NCI-H128 (cell line): Measurements from ENCODE around the gene SGCD.

Source experiments
- DNase-seq: peaks from one replicate; lab custom pipeline; 2025; ENCODE audit not compliant: unreplicated experiment; lab: John Stamatoyannopoulos, UW

The SGCD gene

DNA sequence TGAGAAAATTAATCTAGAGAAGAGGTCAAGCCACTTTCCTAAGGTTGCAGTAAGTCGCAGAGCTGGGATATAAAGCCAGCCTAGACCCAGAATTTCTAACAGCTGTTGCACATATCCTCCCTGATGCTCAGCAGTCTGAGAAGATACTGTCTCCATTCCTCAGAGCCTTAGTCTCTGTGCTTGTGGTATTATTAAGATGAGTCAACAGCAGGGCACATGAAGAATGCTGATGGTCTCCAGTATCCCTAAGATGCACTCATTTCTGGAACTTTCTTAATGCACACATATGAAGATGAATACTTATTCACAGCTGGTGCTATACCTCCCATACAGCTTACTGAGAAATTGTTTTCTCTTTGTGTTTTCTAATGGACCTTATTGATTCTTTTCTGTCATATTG is 32.5 kb downstream of the SGCD start:
- no peak for DNase-seq

DNA sequence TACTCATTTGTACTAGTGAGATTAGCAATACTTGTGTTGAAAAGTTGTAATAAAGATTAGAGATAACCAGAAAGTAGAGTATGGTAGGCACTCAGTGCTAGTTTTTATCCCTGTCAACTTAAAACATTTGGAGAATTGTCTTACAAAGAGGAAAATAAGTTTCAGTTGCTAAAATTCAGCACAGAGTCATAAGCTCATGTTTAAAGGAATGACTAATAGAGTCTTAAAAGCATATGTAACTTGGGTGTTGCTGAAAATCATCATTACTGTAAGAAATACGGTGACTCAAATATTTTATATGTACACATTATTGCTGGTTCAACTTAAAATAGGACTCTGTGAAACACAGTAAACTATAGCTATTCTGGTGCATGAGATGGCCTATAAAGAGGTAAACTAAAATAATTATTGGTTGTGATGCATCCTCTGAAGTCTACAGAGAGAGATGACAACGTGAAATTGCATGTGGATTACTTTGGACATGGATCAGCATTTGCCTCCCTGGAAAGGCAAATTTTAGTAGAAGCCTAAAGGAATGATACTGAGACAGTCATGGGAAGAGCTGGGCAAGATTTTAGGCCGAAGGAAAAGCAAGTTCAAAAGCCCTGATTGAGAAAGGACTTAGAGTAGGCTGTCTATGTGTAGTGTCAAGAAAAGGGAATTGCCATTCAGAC is 34.6 kb downstream of the SGCD start:
- DNase-seq: no peak

DNA sequence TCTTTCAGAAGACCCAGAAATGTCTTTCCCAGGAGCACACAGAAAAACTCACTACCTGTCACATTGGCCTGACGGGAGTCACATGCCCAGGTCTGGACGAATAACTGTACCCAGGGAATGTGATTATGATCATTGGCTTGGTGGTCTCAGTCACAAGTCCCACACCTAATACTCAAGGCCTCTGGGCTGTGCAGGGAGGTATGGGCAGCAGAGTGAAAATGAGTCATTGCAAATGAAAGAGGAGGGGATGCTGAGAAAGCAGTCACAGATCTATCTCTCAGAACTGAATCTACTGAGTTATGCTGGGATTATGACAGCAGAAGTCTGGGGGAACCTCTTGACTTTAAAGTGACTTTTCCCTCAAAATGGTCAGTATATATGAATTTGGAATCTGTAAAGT is 36.9 kb downstream of the SGCD start:
- DNase-seq: no peak

DNA sequence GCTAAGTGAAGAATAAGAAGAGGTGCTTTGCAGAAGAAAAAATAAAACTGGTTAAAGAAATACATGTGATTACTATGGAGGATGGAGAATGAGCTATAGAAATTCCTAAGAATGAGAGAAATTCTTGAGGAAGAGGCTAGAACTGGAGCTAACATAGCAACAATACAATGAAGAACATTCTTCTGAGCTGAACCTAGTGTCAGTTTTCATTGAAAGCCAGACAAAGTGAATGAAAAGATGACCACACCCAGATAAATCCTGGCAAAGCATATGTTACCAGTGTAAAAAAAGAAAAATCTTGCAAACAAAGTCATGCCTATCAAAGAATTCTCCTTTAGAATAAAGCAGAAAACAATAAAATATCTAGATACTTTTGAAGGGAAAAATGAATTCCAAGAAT is 39.6 kb downstream of the SGCD start:
- no peak for DNase-seq

DNA sequence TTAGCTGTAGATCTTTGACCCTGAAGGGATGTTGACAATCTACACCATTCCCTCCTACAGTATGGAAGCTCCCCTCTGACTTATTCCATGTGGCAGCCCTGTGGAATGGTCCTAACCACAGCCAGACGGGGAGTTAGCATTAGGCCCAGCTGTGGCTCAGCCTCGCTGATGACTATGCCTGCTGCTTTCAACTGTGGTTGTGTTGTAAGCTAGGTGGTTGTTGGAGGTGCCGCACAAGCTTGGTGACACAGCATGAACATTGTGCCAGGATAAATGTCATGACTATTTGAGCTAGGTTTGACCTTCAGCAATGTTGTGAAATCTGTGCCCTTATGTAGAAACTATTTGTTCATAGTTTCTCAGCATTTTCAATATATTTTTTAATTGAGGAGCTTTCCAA is 40.6 kb downstream of the SGCD start:
- no peak for DNase-seq

DNA sequence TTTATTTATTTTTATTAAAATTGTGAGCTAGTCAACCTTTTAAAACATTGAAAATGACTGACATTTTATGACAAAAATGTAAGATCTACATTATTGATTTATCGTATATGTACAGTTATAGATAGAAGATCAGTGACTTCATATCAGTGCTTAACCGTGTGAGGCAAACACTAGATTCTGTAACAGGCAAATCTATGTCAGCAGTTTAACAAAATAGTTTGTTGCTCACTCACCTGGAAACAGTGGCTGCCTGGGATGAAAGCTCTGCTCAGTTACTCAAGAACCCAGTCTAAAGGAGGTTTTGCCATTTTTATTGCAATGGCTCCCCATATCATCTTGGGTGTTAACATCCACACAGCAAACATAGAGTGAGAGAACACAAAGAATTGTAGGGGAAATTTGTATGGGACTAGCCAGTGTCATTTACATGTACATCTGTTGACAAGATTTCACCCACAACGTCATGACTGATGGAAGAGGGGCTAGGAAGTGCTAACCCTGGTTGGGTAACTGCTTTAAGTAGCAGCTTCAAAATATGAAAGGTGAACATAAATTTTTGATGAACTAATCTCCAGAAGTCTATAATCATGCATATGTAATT is 49.0 kb downstream of the SGCD start:
- no peak for DNase-seq

DNA sequence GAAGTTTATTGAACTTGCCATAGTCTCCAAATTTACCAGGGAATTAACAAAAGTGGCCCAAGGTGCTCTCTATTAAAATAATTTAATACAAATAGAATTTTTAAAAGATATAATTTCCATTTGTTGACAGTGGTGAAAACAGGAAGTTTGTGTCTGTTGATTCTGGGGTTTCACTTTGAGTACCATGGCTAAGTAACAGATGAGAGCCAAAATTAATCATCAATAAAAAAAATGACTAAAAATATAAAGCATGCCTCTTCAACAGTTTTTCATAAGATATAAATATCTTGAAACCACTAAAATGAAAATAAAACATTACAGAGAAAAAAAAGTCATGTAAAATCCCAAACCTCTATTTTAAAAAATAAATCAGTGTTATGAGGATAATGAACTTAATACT is 49.8 kb downstream of the SGCD start:
- no peak for DNase-seq

DNA sequence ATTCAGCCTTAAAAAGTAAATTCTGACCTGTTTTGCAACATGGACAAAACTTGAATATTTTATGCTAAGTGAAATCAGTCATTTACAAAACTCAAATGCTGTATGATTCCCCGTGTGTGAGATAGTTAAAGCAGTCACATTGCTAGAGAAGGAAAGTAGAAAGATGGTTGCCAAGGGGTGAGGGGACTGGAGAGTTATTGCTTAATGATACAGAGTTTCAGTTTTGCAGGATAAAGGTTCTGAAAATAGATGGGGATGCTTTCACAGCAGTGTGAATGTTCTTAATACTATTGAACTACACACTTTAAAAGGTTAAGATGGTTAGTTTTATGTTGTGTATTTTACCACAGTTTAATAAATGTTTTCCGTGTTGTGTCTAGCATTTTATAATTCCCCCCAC is 51.2 kb downstream of the SGCD start:
- DNase-seq: no peak

DNA sequence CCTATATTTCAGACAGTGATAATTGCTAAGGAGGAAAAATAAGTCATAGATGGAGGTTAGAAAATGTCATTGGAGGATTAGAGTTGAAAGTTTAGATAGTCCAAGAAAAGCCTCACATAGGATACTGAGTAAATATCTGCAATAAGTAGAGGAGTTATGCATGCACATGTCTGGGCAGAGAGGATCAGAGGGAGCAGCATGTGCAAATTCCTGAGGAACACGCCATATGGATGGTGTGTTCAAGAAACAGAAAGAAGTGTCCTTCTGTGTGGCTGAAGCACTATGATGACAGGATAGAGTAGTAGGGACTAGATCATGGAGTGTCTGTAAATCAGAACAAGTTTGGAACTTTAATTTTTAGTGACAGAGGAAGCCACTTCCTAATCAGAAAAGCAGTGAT is 52.2 kb downstream of the SGCD start:
- no peak for DNase-seq

DNA sequence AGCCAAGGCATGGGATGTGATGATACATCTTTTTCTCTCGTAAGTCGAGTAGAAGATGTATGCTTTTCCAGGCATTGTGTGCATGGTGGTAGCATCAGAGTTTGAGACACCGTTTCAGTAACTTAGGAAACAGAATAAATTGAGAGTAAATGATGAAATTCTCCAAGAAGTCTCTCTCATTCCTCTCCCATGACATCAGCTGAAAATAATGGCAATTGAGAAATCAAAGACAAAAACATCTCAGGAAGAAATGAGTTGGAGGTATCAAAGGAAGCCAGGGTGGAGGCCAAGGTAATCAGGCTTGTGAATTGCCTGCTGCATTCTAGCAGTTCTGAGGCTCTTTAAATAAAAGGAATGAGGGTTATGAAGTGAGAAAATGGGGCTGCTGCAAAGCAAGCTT is 53.9 kb downstream of the SGCD start:
- DNase-seq: no peak

DNA sequence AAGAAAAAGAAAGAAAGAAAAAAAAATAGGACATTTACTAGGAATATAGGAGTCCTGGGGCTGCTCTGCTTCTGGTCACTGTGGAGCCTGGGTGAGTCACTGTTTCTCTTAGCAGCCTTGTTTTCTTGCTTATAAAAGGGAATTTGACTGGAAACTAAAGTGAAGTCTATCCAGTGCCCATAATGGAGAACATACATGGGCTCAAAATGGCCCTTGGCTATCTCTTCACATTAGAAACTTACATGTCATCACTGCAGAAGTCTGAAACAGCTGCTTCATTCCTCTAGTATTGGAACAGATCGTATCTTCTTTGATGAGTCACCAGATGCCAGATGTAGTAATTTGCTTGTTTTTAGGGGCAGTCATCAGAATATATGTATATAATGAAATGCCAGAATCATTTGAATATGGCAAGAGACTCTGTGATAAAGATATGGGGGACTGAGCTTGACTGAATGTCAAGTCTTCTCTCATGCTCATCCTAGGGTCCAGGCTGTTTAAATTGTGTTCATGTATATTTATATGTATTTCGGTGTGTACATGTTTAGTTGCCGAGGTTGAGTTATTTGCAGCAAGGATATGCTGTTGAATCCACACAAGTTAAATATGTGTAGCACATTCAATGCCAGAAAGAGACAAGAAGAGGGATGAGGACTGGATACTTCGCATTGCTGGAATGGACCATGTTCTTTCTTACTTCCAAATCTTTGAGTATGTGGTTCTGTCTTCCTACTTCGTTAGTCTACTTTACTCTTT is 56.7 kb downstream of the SGCD start:
- no peak for DNase-seq

DNA sequence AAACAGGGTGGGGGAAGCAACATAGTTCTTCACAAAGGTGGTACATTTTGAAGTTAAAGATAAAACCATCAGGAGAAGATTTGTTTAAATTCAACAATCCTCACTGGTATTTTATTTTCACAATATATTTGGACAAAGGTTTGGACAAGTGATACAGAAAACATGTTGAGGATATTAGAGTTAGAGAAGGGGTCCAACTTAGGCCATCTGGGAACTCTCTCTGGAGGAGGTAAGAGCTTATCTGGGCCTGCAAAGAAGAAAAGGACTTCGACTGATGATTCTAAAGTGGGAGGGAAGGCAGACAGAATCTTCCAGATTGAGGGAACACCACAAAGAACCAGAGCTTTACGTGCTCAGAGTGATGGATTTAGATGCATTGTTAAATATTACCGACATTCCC is 58.5 kb downstream of the SGCD start:
- DNase-seq: no peak

DNA sequence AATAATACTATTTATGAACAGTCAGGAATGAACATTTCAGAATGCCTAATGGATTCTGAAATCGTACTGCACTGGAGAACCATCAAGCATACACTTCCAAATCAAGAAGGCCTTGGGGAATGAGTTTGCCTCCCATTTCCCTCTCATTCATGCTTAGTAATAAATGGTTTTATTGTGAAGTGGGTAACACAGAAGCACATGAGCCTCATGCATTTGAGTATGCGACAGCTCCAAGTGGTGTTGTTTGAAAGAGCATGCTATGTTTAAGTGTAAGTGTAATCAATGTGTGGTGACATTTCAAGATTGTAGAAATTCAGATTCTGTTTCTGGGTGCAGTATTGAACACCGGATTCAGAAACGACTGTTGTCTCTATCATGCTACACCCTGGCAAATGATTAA is 60.0 kb downstream of the SGCD start:
- DNase-seq: peak; percentile 30

DNA sequence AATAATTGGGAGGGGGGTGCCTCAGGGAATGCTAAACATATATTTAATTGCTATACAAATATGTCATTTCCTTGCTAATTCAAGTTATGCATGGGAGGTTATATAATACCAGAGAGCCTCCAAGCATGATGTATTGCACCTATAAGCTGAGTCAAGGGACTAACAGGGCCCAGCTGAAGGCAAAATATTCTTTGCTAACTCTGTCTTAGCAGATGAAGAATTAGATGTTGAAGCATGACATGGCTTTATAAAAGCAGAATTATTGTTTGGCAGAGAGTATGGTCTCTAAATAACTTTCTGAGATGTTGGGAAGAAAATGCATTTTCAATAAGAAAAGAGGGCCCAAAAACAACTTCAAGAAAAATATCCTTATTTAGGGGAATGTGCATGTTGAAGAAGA is 60.4 kb downstream of the SGCD start:
- DNase-seq: no peak

DNA sequence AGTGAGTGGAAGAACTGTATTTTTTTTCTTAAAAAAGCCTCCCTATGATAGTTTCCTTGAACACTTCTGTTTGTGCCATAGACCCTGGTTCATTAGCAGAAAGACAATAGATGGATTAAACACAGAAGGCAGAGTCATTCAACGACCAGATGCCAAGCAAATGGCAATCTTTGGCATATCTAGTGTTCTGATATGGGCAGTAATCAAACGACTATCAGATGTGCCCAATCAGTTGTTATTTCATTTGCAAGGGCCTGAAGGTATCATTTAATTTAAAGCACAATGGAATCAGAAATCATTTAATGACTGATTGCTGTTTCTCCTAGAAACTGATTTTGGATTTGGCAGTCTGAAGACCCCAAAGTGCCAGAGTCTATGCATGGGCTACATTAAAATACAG is 61.3 kb downstream of the SGCD start:
- no peak for DNase-seq

DNA sequence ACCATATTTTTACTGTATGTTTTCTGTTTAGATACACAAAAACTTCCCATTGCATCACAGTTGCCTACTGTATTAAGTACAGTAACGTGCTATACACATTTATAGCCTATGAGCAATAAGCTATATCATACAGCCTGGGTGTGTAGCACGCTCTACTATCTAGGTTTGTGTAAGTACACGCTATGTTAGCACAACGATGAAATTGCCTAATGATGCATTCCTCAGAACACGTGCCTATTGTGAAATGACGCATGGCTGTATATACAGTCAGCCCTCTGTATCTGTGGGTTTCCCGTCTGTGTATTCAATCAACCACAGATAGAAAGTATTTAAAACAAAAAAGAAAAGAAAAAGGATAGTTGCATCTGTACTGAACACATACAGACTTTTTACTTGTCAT is 64.2 kb downstream of the SGCD start:
- no peak for DNase-seq

DNA sequence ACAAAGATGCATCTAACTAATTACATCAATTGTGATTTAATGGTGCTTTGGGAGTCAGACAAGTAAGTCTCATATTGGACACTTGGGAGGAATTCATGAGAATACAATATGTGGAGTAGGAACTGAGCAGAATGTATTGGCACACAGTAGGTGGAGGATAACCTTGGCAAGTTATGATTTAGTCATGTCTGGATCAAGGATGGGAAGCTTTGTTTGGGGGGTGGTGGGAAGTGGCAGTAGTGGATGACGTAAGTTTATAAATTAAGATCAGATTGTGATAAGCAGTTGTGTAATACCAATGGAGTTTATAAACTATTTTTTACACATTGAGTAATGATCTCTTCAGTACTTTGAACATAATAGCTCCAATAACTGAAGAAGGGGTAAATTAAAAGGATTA is 67.0 kb downstream of the SGCD start:
- no peak for DNase-seq

DNA sequence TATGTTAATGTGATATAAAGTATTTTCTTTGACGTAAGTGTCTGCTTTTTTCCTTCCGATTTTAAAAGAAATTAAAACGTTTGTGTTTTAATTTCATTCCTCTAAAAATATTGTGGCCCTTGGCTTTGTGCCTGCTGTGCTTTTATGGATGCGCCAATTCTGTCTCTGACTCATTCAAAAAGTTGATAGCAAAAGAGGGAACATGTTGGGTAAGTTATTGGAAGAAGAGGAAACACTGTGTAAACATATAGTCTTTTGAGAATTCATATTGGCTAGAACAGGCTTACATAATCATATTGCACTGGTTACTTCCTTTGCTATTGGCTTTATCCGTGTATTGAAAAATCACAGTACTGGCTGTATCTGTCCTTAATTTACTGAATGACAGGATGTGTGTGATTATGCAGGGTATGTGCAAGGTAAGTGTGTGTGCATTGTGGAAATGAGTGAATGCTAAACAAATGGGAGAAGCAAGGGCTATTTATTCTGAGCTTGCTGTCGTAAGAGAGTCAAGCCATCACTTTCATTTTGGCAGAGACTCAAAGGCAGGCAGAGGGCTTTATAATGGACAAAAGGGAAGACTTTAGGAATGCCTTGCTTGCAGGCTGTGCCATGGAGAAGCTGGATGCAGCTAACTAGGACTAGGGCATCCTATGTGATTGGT is 67.8 kb downstream of the SGCD start:
- no peak for DNase-seq

DNA sequence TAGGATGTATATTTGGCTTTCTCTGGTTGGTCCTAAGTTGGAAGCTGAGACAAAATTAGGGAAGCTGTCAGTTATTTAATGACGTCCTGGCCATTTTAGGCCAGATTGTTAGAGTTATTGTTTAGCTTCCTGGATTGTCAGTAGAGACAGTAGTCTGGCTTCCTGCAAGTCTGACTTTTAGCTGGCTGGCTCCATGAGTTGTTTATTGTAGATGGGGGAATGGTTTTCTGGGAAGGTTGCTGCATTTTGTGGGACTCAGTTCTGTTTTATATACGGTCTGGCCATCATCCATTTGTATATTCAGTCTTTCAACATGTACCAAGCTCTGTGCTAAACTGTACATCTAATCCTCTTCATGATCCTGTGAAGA is 68.3 kb downstream of the SGCD start:
- DNase-seq: no peak

DNA sequence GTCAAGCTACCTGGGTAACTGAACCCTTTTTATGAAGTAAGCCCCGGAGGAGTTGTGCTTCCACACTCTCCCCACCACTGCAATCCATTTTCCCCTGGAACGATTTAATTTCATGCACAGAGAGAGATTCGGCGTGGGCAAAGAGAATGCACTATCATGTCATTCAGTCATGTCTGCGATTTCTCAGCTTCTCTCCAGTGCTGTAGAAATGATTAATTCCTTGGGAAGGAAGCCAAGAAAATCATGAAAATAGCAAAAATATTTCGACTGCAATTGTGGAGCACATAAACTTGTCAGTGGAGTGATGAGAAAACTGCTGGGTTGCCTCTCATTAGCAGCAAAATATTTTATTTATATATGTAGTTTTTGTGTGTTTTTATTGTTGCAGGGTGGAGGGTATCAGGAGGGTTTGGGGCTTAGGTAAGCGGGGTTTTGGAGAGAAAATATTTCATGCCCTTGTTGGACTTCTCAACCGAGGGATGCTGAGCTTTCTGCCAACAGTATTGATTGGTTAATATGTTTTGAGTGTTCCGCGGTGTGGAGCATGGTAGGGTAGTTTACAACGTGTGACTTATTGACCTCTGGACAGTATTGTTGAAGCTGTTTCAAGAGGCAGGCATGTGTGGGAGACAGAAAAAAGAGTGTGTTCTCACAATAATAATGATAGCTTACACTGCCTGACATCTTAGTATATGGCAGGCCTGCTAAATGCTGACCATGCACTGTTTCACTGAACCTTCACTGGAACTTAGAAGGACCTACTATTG is 69.3 kb downstream of the SGCD start:
- no peak for DNase-seq

DNA sequence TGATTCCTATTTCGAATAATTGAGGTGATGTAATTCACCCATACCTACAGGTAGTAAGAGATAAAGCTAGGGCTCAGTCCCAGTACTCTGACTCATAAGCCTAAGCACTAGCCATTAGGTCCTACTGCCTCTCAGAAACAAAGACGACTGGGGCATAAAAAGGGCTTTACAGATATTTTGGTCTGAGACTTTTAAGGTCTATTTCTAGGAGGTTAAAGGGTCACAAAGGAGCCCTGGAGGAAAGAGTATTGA is 69.8 kb downstream of the SGCD start:
- no peak for DNase-seq

DNA sequence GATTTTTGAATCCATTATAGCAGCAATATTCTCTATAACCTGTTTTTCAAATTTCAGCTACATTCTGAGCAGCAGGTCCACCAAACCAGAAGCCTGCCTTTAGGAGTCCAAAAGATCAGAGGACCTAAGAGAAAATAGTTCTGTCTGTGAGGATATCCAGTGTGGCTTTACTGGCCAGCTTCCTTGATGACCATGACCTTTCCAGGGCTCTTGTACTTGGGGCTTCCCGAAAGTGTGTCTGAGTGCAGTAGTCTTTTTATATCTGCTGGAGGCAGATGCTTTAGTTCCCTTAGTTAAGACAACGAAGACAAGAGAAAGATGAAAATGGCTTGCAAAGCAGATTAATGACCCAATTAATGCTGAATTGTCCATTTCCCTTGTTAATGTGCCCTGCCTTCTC is 72.4 kb downstream of the SGCD start:
- no peak for DNase-seq
